K562 (cell line): ENCODE measurements around the gene PCDH1.

Experiments
- CBX2 ChIP-seq: fragments of 200-600 bp; sonication (generic); IDR thresholded peaks from one replicate; pipeline ENCODE4 v1.6.1; 2012; ENCODE audit warnings: mild to moderate bottlenecking, low read length, inconsistent platforms; ENCODE audit not compliant: insufficient read depth, poor library complexity, severe bottlenecking
- FOXA1 ChIP-seq: fragments of 450-650 bp; IDR thresholded peaks from 2 replicates; pipeline ENCODE4 v1.6.1; 2016; ENCODE audit warnings: mild to moderate bottlenecking, borderline replicate concordance

DNA sequence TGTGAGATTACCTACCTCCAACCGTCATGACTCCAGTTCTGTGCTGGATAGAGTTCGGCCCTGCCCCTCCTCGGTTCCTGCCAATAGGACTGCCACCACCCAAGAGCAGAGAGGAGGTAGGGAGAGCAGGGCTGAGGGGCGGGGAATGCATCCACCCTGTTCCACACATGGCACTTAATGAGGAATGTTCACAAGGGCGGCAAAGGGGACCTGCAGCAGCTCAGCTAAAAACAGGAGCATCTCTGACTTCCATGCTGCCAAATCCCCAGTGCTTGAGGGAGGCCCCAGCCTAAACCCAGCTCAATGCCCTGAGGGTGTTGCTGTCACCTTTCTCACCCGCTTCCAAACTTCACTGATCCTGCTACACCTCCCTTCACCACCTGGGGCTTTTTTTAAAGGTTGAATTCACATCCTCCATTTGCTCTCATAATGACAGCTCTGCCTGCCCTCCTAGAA is 37.7 kb upstream of the PCDH1 start:
- TF ChIP-seq FOXA1 (no peak), CBX2 (no peak)
